HG03457 (cell line): ENCODE results near the gene HTR4.
"Not testable (repeated sequence)": the region's sequence is repeated elsewhere in the genome, so short reads cannot be mapped to it uniquely, and the experiment has no call there.

Source experiments
- ATAC-seq: cut with Tn5 transposase; IDR thresholded peaks from one replicate; pipeline ENCODE4 v1.9.1; 2021; ENCODE audit warnings: moderate number of reproducible peaks; ENCODE audit not compliant: unreplicated experiment

The HTR4 gene

GRCh38 chr5:148482697-148483462 lies 171.4 kb downstream of the HTR4 start:
- peak; percentile 84 for ATAC-seq

DNA sequence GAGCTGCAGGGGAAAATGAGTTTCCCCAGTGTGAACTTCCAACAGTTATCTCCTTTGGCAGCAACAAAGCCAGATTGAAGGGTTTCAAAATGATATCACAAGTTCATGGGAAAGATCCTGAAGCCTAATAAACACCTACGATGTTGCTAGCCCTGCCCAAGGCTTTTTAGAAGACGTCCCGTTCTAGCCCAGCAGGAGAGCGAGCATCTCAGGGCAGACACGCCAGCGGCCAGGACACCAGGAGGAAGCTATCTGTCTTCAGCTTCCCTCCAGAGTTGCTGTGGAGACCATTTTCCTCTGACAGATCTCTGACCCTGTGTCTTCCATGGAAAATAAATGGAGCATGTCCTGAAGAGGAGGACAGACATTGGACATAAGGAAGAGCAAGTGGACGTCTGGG lies 172.1 kb downstream of the HTR4 start:
- no peak for ATAC-seq

GRCh38 chr5:148477429-148477828 lies 176.9 kb downstream of the HTR4 start:
- no peak for ATAC-seq

DNA sequence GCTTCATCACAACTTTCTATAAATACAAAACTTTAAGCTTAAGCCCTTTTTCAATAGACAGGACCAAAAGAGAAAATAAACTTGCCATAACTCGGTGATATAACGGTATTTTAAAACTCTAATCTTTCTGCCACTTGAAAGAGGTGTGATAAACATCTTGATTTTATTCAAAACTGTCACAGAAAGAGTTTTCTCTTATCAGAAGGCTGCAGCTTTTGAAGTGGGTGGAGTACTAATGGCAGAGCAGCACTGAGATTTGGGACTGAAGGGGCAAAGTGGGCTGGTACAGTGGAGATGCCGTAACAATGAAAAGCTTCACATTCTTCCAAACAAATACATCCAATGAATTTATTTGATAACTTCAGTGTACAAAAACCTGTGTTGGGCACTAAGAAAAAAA lies 178.0 kb downstream of the HTR4 start:
- ATAC-seq, result no peak

DNA sequence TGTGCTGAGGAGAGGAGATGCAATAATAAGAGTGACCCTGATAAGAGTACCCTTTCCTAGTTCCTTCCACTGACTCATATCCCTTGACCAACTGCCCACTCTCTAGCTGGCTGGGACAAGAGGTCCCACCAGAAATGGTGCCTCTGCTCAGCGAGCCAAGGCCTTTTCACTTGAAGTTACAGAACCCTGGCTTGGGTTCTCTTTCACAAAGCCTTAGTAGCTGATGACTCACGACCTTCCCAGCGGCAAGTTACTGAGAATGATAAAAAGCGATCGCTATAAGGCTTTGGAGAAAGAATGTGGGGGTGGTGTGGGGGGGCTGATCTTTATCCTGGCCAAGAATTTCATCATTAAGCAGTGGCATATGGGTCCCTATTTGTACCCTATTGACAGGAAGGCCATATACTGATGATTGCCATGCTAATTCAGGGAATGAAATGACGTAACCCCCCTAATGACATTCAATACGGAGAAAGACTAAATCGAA lies 180.3 kb downstream of the HTR4 start:
- no peak for ATAC-seq

GRCh38 chr5:148471379-148471778 lies 182.9 kb downstream of the HTR4 start:
- ATAC-seq, result no peak

GRCh38 chr5:148469501-148469935 lies 184.8 kb downstream of the HTR4 start:
- ATAC-seq, result no peak

- not testable (repeated sequence) for ATAC-seq
Measured at GRCh38 chr5:148468746-148469145, 185.6 kb downstream of the HTR4 start.

DNA sequence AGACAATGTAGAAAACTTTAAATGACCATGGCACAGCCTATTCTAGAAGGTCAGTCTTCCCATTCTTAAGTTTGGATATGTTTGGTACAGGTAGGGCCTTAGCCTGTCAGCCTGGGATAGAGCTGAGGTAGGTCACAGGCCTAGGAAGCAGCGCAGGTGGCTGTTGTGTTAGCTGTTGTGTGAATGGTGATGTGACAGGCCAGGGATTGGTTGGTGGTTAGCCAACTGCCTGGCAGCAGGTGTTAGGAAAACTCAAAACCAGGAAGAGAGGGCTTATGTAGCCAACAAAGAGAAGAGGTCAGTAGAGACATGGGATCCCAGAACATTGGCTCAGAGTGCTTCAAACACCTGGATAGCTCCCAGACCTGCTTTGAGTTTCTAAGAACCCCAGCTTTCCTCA lies 186.4 kb downstream of the HTR4 start:
- ATAC-seq, result no peak

GRCh38 chr5:148466236-148466580 lies 188.1 kb downstream of the HTR4 start:
- ATAC-seq, result no peak

- ATAC-seq, result no peak
Measured at GRCh38 chr5:148465381-148466235, 188.7 kb downstream of the HTR4 start.

- no peak for ATAC-seq
Measured at GRCh38 chr5:148459669-148460068, 194.7 kb downstream of the HTR4 start.

DNA sequence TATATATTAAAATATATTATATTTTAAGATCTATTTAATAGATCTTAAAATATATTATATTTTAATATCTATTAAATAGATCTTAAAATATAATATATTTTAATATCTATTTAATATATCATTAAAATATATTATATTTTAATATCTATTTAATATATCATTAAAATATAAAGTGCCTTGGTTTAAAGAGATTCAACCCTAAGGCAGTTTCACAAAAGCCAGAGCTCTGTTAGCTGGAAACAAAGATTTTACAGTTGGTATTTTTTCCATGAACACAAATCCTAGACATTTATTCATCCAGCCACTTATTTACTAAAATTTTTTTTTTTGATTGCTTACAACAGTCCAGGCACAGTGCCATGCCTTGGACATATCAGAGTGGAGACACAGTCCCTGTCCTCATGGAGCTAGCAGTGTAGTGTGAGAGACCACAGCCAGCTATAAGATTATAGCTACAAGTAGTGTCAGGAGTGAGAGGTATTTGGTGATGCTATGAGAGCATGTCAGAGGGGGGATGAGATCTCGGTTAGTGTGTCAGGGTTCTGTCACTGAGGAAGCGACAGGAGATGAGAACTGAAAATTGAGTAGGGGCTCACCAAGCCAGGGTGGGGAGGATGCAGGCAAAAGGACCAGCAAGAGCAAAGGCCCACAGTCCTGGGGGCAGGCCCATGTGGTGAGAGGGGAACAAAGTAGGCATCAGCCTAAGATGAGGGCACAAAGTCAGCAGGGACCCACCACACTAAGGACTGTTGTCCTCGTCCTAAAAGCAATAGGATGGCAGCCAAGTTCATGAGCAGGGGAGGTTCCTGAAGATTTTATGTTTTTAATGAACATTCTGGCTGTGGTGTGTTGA lies 196.1 kb downstream of the HTR4 start:
- ATAC-seq, result no peak

DNA sequence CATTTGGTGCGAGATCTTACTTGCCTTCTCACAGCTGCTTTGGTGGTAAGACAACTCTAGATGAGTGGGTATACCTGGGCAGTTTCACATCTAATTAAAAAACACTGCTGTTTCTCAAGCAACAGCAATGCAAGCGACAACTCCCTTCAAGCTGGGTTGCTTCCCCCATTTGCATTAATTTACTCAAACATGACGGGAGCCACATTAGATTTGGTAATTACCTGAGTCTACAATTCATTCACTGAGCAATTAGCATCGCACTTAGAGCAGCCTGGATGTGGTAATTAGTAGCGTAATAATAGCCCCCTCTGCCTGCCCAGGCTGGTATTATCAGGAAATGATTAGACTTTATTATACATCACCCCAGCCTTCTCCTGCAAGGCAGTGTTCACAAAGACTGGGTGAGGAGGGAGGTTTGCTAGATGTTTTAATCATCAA lies 197.1 kb downstream of the HTR4 start:
- ATAC-seq, result peak; percentile 62

GRCh38 chr5:148455185-148455584 lies 199.1 kb downstream of the HTR4 start:
- no peak for ATAC-seq

DNA sequence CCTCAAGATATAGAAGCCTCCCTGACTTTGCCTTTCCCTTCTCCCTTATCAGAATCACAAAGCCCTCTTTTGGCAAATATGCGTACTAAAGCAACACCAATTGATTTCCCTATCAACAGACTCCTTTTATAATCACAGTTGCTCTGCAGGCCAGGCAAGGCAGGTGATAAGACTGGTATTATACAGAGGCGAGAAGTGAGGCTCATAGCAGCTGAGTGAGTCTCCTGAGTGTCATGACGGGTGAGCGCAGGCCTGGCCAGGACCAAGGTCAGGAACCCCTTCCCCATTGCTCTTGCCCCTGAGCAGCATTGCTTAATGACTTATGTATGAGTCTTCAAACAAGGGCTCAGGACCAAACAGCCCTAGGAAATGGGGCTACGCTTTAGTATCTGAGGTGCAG lies 199.8 kb downstream of the HTR4 start:
- no peak for ATAC-seq

GRCh38 chr5:148452499-148453193 lies 201.7 kb downstream of the HTR4 start:
- ATAC-seq, result no peak

DNA sequence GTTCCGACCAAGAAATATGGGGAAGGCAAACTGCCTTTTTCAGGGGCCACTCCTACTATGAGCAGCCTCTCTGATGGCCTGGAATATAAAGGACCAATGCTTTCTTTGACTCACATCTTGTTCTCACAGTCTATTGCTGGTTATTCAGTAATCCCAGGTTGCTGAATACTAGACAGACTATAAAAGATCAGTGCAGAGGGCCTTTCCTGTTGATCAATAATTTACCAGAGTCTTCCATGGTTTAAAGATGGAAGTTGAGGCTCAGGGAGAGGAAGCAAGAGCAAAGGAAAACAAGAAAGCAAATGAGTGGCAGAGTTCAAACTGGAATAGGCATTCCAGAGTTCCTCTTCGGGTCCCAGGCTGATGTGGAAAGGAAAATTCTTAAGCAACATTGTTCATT lies 207.7 kb downstream of the HTR4 start:
- ATAC-seq, result no peak

- no peak for ATAC-seq
Measured at GRCh38 chr5:148445578-148445977, 208.7 kb downstream of the HTR4 start.

- ATAC-seq, result peak; percentile 80
Measured at GRCh38 chr5:148443998-148444397, 210.3 kb downstream of the HTR4 start.
